Muscle of back (tissue), 11 donors: ENCODE data around the gene PTTG2. TPM values are rescaled to one million over a fixed set of nuclear protein-coding genes. Genes with fewer than 3 reads are reported as not detected.

Experiments used
- DNase-seq, 3 donors: peaks; one replicate each; pipeline versions ENCODE4 v3.0.0 to v3.0.0-alpha.2; 2013
- polyA plus RNA-seq, 10 donors: library from polyadenylated mRNA; unstranded; fragments of 120-200 nt; gene quantifications; one replicate each; pipeline ENCODE4 v1.2.1, GENCODE V29; 2013; ENCODE audit not compliant: insufficient read length in 10 of 10

The PTTG2 gene
- polyA plus RNA-seq, 10 donors = 0.19 TPM; not detected in 9

DNA sequence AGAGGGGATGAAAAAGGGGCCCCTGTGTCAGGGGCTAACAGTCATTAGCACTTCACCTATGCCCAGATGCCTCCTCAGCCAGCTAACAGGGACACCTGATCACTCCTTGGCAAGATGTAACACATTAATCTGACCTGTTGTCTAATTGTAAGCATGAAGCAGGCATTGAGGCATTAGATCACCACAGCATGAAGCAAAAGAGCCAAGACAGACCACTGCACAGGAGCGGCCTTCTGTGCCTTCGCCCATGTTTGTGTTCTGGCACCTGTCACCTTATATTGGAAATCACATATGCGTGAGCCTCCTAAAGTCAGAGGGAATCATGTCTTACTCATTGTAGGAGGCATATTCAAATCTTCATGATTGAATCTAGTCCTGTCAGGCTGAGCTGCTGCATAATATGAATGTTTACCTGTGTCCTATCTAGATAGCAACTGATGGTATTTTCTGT is 48.4 kb downstream of the PTTG2 start:
- DNase-seq = no peak

DNA sequence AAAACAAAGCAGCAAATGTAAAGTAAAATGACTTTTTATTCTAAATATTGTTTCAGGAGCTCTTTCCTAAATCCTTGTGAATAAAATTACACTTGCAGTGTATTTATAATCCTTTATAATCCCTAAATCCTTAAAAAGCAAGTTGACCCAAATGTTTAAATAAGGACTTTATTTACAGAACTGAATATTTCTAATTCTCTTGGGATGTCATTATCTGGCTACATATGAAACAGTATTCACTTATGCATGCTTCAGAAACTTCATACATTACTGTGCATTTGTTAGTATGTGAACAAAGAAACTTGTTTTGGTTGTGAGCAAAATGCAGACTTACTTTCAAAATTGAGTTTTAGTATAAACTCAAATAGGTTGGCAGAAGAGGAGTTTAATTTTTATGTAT is 49.2 kb downstream of the PTTG2 start:
- DNase-seq = no peak

DNA sequence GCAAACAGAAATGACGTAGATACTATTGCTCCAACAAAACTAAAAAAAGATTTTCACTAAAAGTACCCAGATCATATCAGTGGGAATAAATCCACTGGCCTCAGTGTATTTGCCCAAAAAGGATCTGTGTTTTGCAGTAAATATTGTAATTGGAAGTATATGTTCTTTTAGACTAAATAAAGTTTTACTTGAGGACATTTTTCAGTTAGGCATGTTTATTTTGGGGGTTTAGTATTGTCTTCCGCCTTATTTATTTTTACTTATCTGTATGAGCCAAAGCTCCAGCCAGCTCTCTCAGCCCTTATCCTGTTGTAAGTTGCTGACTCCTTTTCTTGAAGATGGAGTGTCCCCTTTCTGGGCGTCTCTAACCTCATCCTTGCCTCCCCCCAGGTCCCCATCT is 49.8 kb downstream of the PTTG2 start:
- DNase-seq = no peak

Other genes starting within 250 kb of the PTTG2 start
- 10 to 100 TPM; 11.3 to 20.5 (median 12.5) TPM for gene PGM2, start 133.7 kb upstream of the PTTG2 start, polyA plus RNA-seq
- gene TBC1D1, start 69.3 kb upstream of the PTTG2 start, polyA plus RNA-seq = 10 to 100 TPM; 38.8 to 69.9 (median 50.1) TPM